T-cell (primary cell): Measurements from ENCODE around the gene CYP27B1. TPM values are rescaled to one million over a fixed set of nuclear protein-coding genes. Genes with fewer than 3 reads are reported as not detected.
A peak's percentile ranks its signal among the peaks of the same experiment; 100 is the strongest.

Experiments used
- ATAC-seq, 4 experiments: fragments of 200-7000 bp in 3 of 4; fragments of 150-1000 bp in 1 of 4; cut with Tn5 transposase; replicated peaks in 1 of 4; 1 replicate in 3 of 4; 2 replicates in 1 of 4; pipeline ENCODE4 v1.10.0; 2021; ENCODE audit warnings: moderate library complexity in 3 of 4, mild to moderate bottlenecking in 2 of 4, moderate number of reproducible peaks in 1 of 4
- CTCF ChIA-PET, 2 donors: fragments of 300-600 bp; sonication (Branson Sonifier 250); formaldehyde crosslinking; loops; one replicate each; lab custom pipeline; 2022; ENCODE audit warnings: antibody characterized with exemption in 2 of 2; lab: Charles Lee
- POLR2A ChIA-PET, 2 donors: fragments of 300-600 bp; sonication (Branson Sonifier 250); formaldehyde crosslinking; loops; one replicate each; lab custom pipeline; 2022; ENCODE audit warnings: antibody characterized with exemption in 2 of 2; lab: Charles Lee
- DNase-seq, 35 experiments: peaks; one replicate each; pipeline versions ENCODE4 v3.0.0 to v3.0.0-alpha.2; 2013 to 2023
- H3K27ac ChIP-seq: one replicate; pipeline ENCODE4 v1.5.1; 2013; ENCODE audit warnings: low read length
- H3K27me3 ChIP-seq, 2 experiments: replicated peaks in 1 of 2; 1 replicate in 1 of 2; 2 replicates in 1 of 2; pipeline versions ENCODE4 v1.6.1 to v1.7.0; 2013; ENCODE audit warnings: low read length in 1 of 2, mixed read lengths in 1 of 2; ENCODE audit not compliant: control insufficient read depth in 2 of 2, insufficient read depth in 2 of 2; ENCODE audit errors: extremely low read depth in 1 of 2
- H3K36me3 ChIP-seq, 2 donors: 1 replicate in 1 of 2; 2 replicates in 1 of 2; pipeline versions ENCODE4 v1.6.1 to v1.7.0; 2013; ENCODE audit warnings: low read length in 1 of 2; ENCODE audit not compliant: control insufficient read depth in 2 of 2, insufficient read depth in 1 of 2; ENCODE audit errors: extremely low read depth in 1 of 2
- H3K4me1 ChIP-seq, 2 experiments: 1 replicate in 1 of 2; 2 replicates in 1 of 2; pipeline versions ENCODE4 v1.6.1 to v1.7.0; 2013; ENCODE audit warnings: low read length in 2 of 2, mixed read lengths in 1 of 2; ENCODE audit not compliant: insufficient read depth in 2 of 2, control insufficient read depth in 1 of 2; ENCODE audit errors: extremely low read depth in 1 of 2
- H3K4me3 ChIP-seq, 2 donors: 1 replicate in 1 of 2; 2 replicates in 1 of 2; pipeline versions ENCODE4 v1.5.1 to v1.7.0; 2013; ENCODE audit warnings: mild to moderate bottlenecking in 2 of 2, low read length in 1 of 2, moderate library complexity in 1 of 2; ENCODE audit not compliant: control insufficient read depth in 1 of 2; ENCODE audit errors: extremely low read depth in 1 of 2
- H3K9me3 ChIP-seq: 2 replicates; pipeline ENCODE4 v1.7.0; 2013
- H3K27ac Mint-ChIP-seq, 2 donors: one replicate each; pipeline ENCODE4 v1.8.0; 2020 to 2021; ENCODE audit warnings: mild to moderate bottlenecking in 2 of 2, mixed read lengths in 2 of 2
- H3K27me3 Mint-ChIP-seq, 2 donors: one replicate each; pipeline ENCODE4 v1.8.0; 2021 to 2022; ENCODE audit warnings: mixed read lengths in 2 of 2
- H3K36me3 Mint-ChIP-seq: one replicate; pipeline ENCODE4 v1.8.0; 2021; ENCODE audit warnings: mixed read lengths
- H3K4me1 Mint-ChIP-seq, 3 donors: one replicate each; pipeline ENCODE4 v1.8.0; 2020 to 2022; ENCODE audit warnings: mixed read lengths in 3 of 3, mild to moderate bottlenecking in 1 of 3
- H3K4me3 Mint-ChIP-seq, 3 donors: one replicate each; pipeline ENCODE4 v1.8.0; 2020 to 2022; ENCODE audit warnings: mild to moderate bottlenecking in 3 of 3, mixed read lengths in 3 of 3, moderate library complexity in 3 of 3
- H3K9me3 Mint-ChIP-seq, 3 donors: one replicate each; pipeline ENCODE4 v1.8.0; 2020 to 2022; ENCODE audit warnings: mixed read lengths in 3 of 3
- WGBS: methylation state at CpG from one replicate; pipeline ENCODE4 v1.1.5; 2013; ENCODE audit warnings: missing lambda C conversion rate; ENCODE audit not compliant: insufficient coverage; 5-methylcytosine and 5-hydroxymethylcytosine counted together
- total RNA-seq, 35 experiments: library from RNA in 6 of 35; stranded (reverse) in 6 of 35; fragments of 120-200 nt in 1 of 35; gene quantifications; one replicate each; pipeline versions ENCODE4 v1.2.1 to v1.2.4 and lab custom pipeline; 2013 to 2026

The CYP27B1 gene
- total RNA-seq, 5 donors from 2014 or later (not counting 1 experiment from before 2014, with no cell fraction given), result 0.76 to 2.1 (median 1.2) TPM

GRCh38 chr12:57767305-57767698 lies 424 bp upstream of the CYP27B1 start:
- peaks cover 17 to 42% of the 10 kb centered on the region in 2 experiments for H3K4me1 ChIP-seq
- H3K27ac ChIP-seq, result no peak overlapping the region
- Mint-ChIP-seq H3K36me3 (peaks cover 7% of the 10 kb centered on the region), H3K9me3 (no peaks in the 10 kb centered on the region), H3K4me1 (peaks cover 31 to 43% (median 37%) of the 10 kb centered on the region in 3 donors), H3K27ac (no peak overlapping the region), H3K4me3 (peak overlapping the region in 1 of 3 donors; percentile 86), H3K27me3 (peaks cover 16 to 36% of the 10 kb centered on the region in 2 donors)
- ChIA-PET CTCF (interaction anchor here (0.6 to 2.3 kb wide), 4 partner anchors 10 to 131 kb away, joined by 3 to 7 read pairs (median 3); partner anchors contain the start of gene TSFM (in 1 of the 2)), POLR2A (interaction anchor here in 1 of 2 donors (1.3 kb wide), 1 partner anchor 11 kb away, joined by 4 read pairs; no protein-coding TSS in a partner anchor)
- H3K27me3 ChIP-seq, result peaks cover 19 to 35% of the 10 kb centered on the region in 2 experiments
- no peak for ATAC-seq
- H3K4me3 ChIP-seq, result no peak overlapping the region
- H3K9me3 ChIP-seq, result no peaks in the 10 kb centered on the region
- no peak for DNase-seq
- peaks cover 3 to 6% of the 10 kb centered on the region in 2 donors for H3K36me3 ChIP-seq

- no peaks in the 10 kb centered on the region for H3K9me3 ChIP-seq
- Mint-ChIP-seq H3K9me3 (no peaks in the 10 kb centered on the region), H3K36me3 (peaks cover 7% of the 10 kb centered on the region), H3K4me1 (peaks cover 23 to 36% (median 25%) of the 10 kb centered on the region in 3 donors), H3K27ac (no peak overlapping the region), H3K27me3 (peaks cover 16 to 36% of the 10 kb centered on the region in 2 donors), H3K4me3 (peak overlapping the region; percentile 79 to 86 (median 84))
- DNase-seq (no peak), ATAC-seq (peak; percentile 8 to 28 (median 14))
- H3K36me3 ChIP-seq, result peaks cover 5 to 6% of the 10 kb centered on the region in 2 donors
- peak overlapping the region; percentile 65 to 68 for H3K4me3 ChIP-seq
- peaks cover 9 to 30% of the 10 kb centered on the region in 2 experiments for H3K4me1 ChIP-seq
- ChIA-PET CTCF (interaction anchor here (0.9 to 2.3 kb wide), 2 partner anchors 9 to 17 kb away, joined by 3 to 7 read pairs; partner anchors contain the start of gene TSFM (in 1 of the 2)), POLR2A (no interaction called here)
- no peak overlapping the region for H3K27ac ChIP-seq
- peaks cover 19 to 35% of the 10 kb centered on the region in 2 experiments for H3K27me3 ChIP-seq
- 3% methylated on average over 25 of the region's 40 CpGs for WGBS
These were observed 997 bp downstream of the CYP27B1 start for GRCh38 chr12:57765698-57766463.

GRCh38 chr12:57765003-57765697 lies 1.7 kb downstream of the CYP27B1 start:
- Mint-ChIP-seq H3K4me3 (peak overlapping the region; percentile 79 to 86 (median 84)), H3K27me3 (peaks cover 16 to 36% of the 10 kb centered on the region in 2 donors), H3K36me3 (peaks cover 7% of the 10 kb centered on the region), H3K9me3 (no peaks in the 10 kb centered on the region), H3K4me1 (peaks cover 23 to 35% (median 25%) of the 10 kb centered on the region in 3 donors), H3K27ac (peak overlapping the region in 1 of 2 donors; percentile 15)
- DNase-seq, result peak in 16 of 35 experiments; percentile 33 to 69 (median 47)
- ChIA-PET CTCF (interaction anchor here (0.5 to 1.2 kb wide), 4 partner anchors 10 to 167 kb away, joined by 5 to 9 read pairs (median 8); partner anchors contain the start of gene MARCHF9 (in 1 of the 2)), POLR2A (no interaction called here)
- Histone ChIP-seq H3K27ac (no peak overlapping the region), H3K4me1 (peaks cover 9 to 29% of the 10 kb centered on the region in 2 experiments), H3K9me3 (no peaks in the 10 kb centered on the region), H3K4me3 (peak overlapping the region; percentile 65 to 68), H3K36me3 (peaks cover 3 to 6% of the 10 kb centered on the region in 2 donors), H3K27me3 (peaks cover 19 to 35% of the 10 kb centered on the region in 2 experiments)
- WGBS, result 3% methylated on average over 50 of the region's 60 CpGs
- ATAC-seq, result peak; percentile 80 to 83 (median 82)

GRCh38 chr12:57764662-57765002 lies 2.2 kb downstream of the CYP27B1 start:
- H3K4me1 Mint-ChIP-seq, result peaks cover 28 to 40% (median 30%) of the 10 kb centered on the region in 3 donors
- H3K27me3 Mint-ChIP-seq, result peaks cover 16 to 36% of the 10 kb centered on the region in 2 donors
- Histone ChIP-seq H3K4me1 (peaks cover 9 to 29% of the 10 kb centered on the region in 2 experiments), H3K36me3 (peaks cover 3 to 6% of the 10 kb centered on the region in 2 donors), H3K4me3 (peak overlapping the region; percentile 65 to 68), H3K27ac (no peak overlapping the region), H3K27me3 (peaks cover 19 to 35% of the 10 kb centered on the region in 2 experiments), H3K9me3 (no peaks in the 10 kb centered on the region)
- peak overlapping the region; percentile 79 to 86 (median 84) for H3K4me3 Mint-ChIP-seq
- peaks cover 8% of the 10 kb centered on the region for H3K36me3 Mint-ChIP-seq
- POLR2A ChIA-PET, result no interaction called here
- DNase-seq (no peak), ATAC-seq (peak; percentile 4 to 25 (median 14))
- CTCF ChIA-PET, result interaction anchor here (0.5 to 1.2 kb wide), 4 partner anchors 9 to 167 kb away, joined by 5 to 9 read pairs (median 8); partner anchors contain the start of gene MARCHF9 (in 1 of the 2)
- no peak overlapping the region for H3K27ac Mint-ChIP-seq
- no peaks in the 10 kb centered on the region for H3K9me3 Mint-ChIP-seq
- 22% methylated on average over 15 of the region's 17 CpGs for whole genome bisulfite sequencing

- Mint-ChIP-seq H3K4me3 (peak overlapping the region; percentile 79 to 86 (median 84)), H3K27ac (peak overlapping the region in 1 of 2 donors; percentile 19), H3K27me3 (peaks cover 16 to 36% of the 10 kb centered on the region in 2 donors), H3K36me3 (peaks cover 11% of the 10 kb centered on the region), H3K9me3 (no peaks in the 10 kb centered on the region), H3K4me1 (peaks cover 33 to 45% (median 36%) of the 10 kb centered on the region in 3 donors)
- POLR2A ChIA-PET, result no interaction called here
- H3K9me3 ChIP-seq, result no peaks in the 10 kb centered on the region
- DNase-seq (no peak), ATAC-seq (no peak)
- no peak overlapping the region for H3K27ac ChIP-seq
- peaks cover 1 to 5% of the 10 kb centered on the region in 2 donors for H3K36me3 ChIP-seq
- WGBS, result 89% methylated on average over 5 of the region's 6 CpGs
- peaks cover 19 to 35% of the 10 kb centered on the region in 2 experiments for H3K27me3 ChIP-seq
- H3K4me1 ChIP-seq, result peaks cover 9 to 33% of the 10 kb centered on the region in 2 experiments
- CTCF ChIA-PET, result interaction anchor here (0.5 to 1.6 kb wide), 4 partner anchors 8 to 47 kb away, joined by 3 to 9 read pairs (median 6); partner anchors contain the start of gene MARCHF9 (in 1 of the 2)
- H3K4me3 ChIP-seq, result peak overlapping the region in 1 of 2 donors; percentile 65
These were observed 2.8 kb downstream of the CYP27B1 start for GRCh38 chr12:57763881-57764661.
